Measurements from ENCODE around the gene CBX8. TPM values are rescaled to one million over a fixed set of nuclear protein-coding genes. Genes with fewer than 3 reads are reported as not detected.

CBX8 gene
- total and polyA plus RNA-seq, 2 of the 13 experiments (the other 11 are each of a cell fraction or from before 2014, with no cell fraction given), result 0.34 to 12.6 TPM

- TF ChIP-seq KIAA2018 (CRISPR knock-in tag; IDR thresholded peaks at IDR 0.05; ENCODE audit: borderline replicate concordance) (no peak), ZNF276 (CRISPR knock-in tag; IDR thresholded peaks at IDR 0.05; ENCODE audit: low read depth) (peak; percentile 49; the same call in 1 of the 2 replicates), NCOA5 (CRISPR knock-in tag; IDR thresholded peaks at IDR 0.05) (no peak), ZBTB4 (CRISPR knock-in tag; IDR thresholded peaks at IDR 0.05; ENCODE audit: borderline replicate concordance) (no peak; the same call in 1 of the 2 replicates), ZSCAN21 (CRISPR knock-in tag; IDR thresholded peaks at IDR 0.05; ENCODE audit: borderline replicate concordance) (peak; percentile 94), ZNF7 (CRISPR knock-in tag; IDR thresholded peaks at IDR 0.05) (no peak), ZBTB2 (CRISPR knock-in tag; IDR thresholded peaks at IDR 0.05; ENCODE audit: low read depth) (peak; percentile 75), GZF1 (CRISPR knock-in tag; IDR thresholded peaks at IDR 0.05) (peak; percentile 58), IRX3 (CRISPR knock-in tag; IDR thresholded peaks at IDR 0.05; ENCODE audit: borderline replicate concordance, low read depth) (peak; percentile 88)
These were observed 47.2 kb upstream of the CBX8 start (continued) for GRCh38 chr17:79843816-79844800.

Measured in HepG2 (cell line).